GM21381 (cell line): ENCODE measurements around the gene EGR4.

ENCODE experiments used
- ATAC-seq: cut with Tn5 transposase; IDR thresholded peaks from one replicate; pipeline ENCODE4 v1.9.1; 2021; ENCODE audit warnings: mild to moderate bottlenecking, moderate library complexity; ENCODE audit not compliant: unreplicated experiment

Gene EGR4

DNA sequence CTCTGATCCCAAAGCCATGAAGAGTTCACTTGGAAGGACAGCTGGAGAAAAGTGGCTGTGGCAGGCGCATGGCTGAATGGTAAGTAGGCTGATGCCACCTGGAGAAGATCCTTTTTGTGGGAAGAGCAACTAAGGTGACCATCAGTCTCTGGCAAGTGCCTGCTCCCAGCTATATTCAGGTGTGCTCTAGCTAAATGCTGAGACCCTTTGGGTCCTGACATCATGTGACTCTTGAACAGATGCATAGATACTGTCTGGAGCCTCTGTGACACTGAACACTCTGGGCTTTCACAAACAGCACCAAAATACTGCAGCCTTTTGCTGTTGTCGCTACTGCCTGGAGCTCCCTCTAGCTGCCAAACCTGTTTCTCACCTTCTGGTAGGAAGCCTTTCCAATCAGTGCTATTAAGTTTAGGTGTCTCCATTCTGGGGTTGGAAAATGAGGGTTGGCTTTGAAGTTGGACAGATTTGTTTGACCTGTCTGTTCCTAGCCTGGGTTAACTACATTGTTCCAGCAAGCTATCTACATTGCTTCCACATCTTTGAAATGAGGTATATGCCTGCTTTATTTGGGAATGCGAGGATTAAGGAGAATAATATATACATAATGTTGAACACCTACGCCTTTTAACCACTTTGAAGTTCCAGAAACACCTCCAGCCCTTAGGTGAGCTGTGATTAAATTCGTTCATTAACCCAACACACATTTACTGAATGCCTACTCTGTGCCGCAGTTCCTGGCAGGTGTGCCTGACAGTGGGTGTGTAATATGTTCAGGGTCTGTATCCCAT is 3.1 kb downstream of the EGR4 start:
- ATAC-seq, result no peak

DNA sequence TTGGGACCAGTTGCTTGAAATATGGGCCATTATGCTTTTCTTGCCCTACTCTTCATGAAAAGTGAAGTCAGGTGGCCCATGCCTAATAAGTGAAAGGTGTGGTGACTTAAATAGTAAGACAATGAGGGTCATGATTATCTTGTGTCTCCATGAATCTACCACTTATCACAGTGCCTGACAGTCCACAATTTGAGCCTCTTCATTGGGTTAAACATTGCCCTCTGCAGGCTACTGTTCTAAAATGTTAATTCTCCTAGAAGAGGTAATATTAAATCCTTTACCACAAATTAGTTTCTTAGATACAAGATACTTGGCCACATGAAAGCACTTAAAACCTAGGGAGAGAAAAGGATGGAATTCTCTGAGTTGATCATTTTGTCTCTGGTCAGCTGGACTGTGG is 4.0 kb downstream of the EGR4 start:
- ATAC-seq, result no peak

DNA sequence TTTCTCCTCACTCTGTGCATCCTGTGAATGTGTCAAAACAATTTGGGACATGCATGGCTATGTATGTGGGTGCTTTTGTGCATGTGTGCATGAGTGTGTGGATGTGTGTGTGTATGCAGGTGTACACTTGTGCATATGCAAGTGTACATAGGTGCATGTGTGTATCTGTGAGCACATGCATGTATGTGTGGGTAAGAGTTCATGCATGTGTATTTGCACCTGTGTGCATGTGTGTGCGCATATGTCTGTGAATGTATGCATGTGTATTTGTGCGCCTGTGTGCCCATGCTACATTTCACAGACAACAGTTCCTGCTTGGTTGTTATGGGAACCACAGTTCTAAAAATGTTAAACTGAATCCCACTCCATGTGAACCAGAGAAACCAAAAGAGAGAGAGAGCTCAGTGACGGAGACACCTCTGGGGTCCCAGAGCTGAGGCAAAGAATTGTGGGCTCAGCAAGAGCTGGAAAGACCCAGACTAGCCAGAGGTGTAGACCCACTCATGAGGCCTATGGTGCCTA is 7.2 kb downstream of the EGR4 start:
- ATAC-seq, result no peak

DNA sequence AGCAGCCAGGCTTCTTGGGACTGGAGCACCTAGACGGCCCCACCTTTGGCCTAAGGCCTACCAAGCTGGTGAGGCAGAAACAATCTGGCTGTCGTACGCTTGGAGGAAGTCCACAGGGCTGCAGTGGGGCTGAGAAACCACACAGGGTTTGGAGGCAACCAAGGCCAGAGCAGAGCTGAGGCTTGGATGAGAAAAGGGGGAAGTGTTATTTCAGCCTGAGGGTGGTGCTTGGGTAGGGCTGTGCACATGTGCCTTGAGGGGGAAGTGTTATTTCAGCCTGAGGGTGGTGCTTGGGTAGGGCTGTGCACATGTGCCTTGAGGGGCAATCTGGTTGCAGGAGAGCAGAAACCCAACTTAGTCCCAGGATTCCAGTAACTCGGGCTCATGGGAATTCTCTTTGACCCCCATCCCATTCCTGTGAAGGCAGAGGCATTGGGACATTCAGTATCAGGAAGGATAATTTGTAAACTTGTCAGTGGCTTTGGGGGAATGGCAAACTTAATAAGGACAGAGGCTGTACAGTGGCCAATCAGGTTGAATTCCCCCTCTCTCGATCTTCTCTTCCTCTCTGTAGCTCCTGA is 8.1 kb downstream of the EGR4 start:
- ATAC-seq, result peak; percentile 47

DNA sequence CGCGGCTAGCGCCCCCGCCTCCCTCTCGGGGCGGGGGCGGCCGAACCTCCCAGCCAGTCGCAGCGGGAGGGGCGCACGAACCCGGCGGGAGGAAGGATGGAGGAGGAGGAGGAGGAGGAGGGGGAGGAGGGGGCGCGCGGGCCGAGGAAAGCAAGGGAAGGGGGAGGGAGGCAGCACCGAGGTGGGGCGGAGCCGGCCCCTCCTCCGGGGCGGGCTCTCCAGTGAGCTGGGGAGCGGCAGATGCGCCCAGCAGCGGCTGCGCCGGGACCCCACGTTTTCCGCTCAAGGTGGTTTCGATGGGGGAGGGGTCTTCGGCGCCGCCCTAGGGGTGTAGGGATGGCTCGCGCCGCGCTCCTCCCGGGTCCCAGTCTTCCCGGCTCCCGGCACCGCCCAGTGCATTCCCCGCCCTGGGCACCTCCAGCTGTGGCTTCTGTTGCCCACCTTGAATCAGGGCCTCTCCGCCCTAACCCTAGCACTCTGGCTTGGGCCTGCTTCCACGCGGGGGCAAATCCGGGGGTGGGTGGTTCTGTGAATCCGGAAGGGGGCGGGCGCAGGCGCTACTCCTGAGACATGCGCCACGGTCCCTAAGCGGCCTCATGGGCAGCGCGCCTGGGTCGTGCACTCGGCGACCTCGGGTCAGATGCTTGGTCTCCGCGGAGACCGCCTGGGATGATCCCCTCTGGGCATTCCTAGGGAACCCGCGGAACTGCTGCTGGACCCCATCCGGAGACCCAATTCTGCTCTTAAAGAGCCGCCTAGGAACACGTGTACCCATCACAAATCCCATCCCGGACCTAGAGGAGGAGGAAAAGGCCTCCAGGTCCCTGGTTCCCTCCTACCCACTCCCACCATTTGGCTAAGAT is 8.8 kb downstream of the EGR4 start, which contains the start of gene FBXO41:
FBXO41 (minus strand) TSS at position 183 of the 863 bp plus-strand sequence. CDS start 14,848 bp downstream, outside the sequence.
- peak; percentile 74 for ATAC-seq

DNA sequence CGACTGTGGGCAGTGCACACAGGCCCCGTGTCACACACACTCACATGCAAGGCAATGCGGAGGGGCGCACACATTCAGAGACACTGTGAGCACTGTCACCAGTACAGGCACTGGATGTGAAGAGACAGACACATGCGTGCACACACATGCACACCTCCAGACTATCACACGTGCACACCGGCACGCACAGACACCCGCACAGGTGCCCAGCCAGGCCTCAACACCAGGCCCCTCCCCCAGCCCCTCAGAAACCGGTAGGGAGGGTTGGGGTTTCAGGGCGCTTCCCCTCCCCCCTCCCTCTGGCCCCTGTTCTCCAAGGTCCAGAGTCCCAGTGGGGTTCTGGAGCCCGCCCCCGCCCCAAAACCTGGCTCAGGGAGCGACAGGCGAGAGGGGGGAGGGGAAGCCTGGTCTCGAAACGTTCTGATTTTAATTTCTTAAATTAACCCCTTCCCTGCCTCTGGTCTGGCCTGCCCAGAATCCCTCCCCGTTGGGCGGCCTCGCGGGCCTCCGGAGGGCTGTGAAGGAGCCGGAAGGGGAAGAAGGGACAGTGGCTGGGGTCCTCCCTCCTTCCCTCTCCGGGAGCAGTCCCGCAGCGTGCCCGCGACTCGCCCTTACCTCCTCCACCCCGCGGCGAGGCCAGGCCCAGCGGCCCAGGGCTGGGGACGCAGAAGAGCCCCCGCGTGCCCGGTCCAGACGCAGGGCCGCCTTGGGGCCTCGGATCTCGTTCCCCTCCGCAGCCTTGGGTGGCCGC is 9.6 kb downstream of the EGR4 start:
- ATAC-seq, result peak; percentile 14

DNA sequence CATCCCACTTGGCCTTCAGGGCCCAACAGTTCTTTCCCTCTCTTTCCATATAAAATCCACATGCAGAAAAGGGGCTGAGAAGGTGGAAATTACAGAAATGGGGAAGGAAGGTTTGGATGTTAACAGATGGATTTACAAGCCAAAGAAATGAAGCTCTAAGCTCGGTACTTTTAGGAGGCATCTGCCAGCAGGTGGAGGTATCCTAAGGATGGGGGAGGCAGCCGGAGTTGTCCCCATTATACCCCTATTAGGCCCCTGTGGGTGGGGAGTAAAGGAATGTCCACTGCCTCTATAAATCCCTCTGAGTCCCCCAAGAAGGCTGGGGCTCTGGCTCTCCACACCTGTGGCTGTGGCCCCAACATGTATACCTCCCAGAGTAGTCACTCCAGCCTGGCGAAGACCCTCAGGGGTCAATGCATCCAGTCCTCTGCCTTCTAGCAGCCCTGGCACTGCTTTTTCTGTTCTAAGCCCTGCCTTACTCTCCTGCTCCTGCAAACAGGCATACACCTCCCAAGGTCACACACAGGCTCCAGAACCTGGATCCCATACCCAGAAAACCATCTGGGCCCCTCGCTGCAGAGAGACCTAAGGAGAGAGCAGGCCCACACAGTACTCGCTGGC is 10.3 kb downstream of the EGR4 start:
- no peak for ATAC-seq

DNA sequence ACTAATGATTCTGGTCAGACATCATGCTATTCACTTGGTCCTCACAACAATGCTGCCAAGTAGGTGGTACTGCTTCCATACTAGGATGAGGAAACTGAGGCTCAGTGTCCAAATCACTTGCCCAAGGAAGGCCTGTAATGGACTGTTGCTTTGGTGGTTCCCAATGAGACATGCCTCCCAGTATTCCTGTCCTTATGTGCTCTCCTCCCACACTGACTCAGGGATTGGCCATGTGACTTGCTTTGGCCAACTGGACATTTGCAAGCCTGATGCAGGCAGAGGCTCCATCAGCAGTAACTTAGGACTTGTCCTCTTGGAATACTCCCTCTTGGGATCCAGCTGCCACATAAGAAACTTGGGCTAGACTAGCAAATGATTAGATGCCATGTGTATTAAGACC is 12.1 kb downstream of the EGR4 start:
- no peak for ATAC-seq

DNA sequence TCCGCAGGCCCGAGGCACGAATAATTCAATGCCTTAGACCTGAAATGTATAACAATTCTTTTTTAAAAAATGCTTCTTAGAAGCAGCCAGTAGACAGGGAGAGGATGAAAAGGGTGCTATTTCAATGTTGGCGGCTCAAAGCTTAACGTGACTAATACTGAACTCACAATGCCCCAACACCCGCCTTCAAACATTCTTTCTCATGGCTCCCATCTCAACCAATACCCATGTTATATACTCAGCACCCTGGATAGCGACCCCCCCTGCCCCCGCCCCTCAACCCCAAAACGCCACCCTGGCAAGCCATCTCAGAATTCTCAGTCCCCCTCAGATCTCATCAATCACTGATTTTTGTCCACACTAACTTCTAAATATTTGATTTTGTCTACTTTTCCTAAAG is 13.5 kb downstream of the EGR4 start:
- no peak for ATAC-seq

DNA sequence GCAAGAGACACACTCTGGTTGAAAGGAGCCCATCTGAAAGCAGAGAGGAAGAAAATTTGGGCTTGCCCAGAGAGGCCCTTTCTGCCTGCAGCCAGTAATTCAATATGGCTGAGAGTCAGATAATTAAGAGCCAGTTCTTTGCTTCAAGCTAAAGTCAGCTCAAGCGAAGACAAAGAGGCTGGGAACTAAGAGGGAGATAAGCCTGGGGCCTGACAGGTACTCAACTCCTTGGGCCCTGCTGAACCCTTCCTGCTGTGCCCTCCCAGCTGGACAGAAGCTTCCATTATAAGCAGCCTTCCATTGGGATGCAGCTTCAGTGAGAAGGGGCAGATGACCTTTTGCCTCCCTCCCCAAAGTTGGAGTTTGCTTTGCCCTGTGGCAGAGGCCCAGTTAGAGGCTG is 21.1 kb downstream of the EGR4 start:
- no peak for ATAC-seq

DNA sequence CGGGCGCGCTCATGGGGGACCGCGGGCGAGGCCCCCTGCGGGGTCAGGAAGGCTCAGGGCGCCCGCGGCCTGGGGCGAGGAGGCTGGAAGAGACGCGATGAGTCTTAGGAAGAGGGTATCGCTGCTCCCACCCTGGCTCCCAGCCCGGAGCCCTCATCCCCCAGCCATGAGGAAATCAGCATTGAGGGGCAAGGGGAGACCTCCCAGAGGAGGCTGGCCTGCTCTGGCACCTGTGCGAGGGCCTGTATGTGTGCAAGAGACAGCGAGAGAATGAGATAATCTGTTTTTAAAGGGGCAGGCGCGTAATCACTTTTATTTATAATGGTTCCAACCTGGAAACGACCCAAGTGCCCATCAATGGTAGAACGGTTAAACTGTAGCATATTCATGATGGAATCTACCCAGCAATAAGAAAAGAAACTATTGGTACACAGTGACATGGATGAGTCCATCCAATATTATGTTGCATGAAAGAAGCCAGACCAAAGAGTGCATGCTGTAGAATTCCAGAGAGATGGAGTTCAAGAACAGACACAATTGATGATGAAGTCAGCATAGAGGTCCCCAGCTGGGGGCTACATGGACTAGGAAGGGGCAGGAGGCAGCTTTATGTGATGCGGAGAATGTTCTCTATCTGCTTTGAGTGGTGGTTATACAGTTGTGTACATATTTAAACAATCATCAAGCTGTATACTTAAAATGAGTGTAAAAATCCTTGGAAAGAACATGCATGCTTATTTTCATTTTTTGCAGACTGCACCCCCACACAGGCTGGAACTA is 23.5 kb downstream of the EGR4 start:
- no peak for ATAC-seq

DNA sequence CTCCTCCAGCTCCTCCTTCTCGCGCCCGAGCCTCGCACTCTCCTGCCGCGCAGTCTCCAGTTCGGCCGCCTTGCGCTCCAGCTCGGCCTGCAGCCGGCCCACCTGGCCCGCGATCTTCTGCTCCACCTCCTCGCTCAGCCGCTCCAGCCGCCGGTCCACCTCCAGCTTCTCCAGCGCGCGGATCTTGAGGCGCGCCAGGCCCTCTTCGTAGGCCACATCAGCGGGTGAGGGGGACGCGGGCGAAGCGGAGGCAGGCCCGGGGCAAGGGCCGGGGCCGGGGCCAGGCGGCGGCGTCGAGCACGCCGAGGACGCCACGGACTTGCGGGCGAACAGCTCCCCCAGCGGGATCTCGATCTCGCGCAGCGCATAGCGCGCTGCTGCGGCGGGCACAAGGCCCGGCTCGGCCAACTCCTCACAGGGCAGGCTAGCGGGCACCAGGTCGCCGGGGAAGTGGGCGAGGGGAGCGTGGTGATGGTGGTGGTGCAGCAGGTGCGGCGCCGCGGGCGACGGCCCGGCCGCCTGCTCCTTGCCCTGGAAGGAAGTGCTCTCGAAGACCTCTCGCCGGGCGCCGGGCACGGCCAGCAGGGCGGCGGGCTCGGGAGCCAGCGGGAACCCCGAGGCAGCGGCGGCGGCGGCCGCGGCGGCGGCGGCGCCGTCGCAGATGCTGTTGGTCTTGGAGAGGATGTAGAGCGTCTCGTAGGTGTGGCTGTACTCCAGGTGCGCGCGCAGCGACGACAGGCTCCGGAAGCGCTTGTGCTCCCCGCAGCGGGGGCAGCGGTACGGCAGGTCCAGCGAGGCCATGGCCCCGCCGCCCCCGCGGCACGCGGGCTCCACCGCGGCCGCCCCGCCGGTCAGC is 24.3 kb downstream of the EGR4 start:
- ATAC-seq, result peak; percentile 81

DNA sequence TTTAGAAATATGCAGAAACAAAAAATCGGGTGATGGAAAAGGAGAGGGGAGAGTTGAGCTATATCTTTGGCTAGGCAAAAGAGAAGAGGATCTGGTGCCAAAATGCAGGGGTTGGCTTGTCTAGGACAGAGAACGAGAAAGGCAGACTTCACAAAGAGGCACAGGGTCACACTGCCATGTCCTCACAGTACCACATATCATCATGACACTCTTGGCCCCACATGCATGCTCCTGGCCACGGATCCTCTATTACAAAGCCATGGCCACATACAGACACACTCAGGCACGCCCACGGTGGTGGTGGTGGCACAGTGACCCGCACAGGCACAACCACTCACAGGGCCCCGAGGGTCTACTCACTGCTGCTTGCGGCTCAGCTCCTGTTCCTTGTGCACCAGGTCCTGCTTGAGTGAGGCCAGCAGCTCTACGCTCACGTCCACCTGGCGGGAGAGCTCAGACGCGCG is 24.9 kb downstream of the EGR4 start:
- ATAC-seq, result no peak

DNA sequence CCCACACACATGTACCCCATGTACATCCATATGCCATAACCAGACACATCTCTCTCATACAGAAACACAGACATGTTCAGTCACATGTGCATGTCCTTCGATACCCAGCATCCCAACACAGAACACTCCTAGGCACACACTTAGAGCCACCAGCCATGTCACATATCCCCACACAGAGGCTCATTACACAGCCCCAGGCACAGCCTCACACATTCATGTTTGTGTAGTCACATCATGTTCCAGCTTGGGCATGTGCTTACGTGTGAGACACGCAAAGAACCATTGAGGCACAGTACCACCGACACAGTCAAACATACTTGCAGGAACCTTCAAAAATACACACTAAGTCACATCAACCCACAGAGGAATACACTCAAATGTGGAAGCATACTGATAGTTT is 26.3 kb downstream of the EGR4 start:
- no peak for ATAC-seq

DNA sequence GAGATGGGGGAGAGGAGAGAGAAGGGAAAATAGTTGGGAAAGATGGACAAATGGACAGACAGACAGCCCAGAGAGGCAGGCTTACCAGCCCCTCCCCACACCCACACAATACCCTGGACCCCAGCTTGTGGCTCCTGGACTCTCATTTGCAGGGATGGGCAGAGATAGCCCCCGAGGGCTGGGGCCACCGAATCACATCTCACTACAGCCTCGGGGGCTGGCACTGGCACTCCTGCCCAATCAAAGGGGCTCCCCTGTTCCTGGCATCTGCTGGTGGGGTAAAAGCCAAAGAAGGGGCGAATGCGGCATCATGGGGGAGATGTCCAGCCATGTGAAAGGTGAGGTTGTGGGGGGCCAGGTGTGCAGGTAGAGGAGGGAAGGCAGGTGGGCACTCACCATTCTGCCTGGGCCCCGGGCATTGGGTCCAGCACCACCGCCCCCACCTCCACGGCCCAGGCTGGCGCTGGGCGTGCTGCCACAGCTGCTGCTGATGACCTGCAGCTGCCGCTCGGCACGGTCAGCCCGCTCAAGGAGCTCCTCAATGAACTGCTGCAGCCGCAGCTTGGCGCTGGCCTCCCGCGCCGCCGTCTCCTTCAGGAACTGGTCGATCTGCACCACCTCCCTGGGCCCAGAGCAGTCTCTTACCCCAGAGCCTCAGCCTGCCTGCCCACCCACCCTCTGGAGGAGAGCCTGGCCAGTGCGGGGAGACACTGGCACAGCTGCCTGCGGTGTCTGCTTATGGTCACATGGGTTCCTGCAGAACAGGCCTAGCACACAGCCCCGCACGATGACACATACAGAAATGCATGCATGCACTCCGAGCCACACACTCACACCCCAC is 27.1 kb downstream of the EGR4 start:
- no peak for ATAC-seq

DNA sequence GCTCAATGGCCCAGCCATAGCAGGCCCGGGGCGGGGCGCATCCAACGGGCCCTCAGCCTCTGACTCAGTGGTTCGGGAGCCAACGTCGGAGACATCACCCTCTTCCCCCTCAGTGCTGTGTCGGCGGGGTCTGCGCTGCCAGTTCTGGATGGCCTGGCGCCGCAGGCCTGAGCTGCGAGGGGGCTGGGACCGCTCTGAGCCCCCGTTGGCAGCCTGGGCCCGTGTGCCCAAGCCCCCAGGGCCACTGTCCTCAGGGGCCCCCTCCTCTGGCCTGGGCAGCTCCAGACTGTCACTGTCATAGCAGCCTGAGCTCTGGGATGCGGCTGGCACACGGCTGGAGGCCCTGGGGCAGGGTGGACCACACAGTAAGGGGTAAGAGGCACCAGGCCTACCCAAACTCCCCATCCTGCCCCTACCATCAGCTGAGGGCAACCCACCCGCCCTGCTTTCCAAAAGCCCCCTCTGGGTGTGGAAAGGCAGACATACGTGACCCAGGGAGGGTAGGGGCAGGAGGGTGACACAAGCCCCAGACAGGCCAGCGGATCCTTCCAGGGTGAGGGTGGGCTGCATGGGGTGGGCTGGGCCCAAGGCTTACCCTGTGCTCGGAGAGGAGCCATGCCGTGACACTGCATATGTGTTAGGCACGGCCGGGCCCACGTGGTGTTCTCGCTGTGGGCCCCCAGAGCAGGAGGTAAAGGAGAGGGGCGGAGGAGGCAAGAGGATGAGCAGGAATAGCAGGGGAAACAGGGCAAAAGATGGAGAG is 27.9 kb downstream of the EGR4 start:
- no peak for ATAC-seq

DNA sequence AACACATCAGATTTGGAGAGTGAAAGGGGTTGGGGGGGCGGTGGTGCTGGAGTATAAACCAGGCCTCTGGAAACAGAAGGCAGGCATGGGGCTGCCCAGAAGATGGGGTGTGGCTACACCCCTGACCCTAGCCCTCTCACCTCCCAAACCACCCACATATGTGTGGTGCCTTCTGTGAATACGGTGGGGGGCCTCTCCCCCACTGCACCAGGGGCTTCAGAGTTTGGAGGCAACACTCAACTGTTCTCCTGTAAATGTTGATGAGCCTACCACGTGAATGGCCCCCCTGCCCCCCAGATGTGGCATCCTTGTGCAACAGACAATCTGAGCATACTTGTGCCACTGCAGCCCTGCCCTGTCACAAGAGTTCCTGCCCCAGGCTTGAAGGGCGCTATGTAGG is 28.6 kb downstream of the EGR4 start:
- no peak for ATAC-seq
